ENCODE data around the gene IYD. TPM values are rescaled to one million over a fixed set of nuclear protein-coding genes. Genes with fewer than 3 reads are reported as not detected.

Gene IYD
- polyA plus RNA-seq, 2 donors: 0.01 TPM; not detected in 1

DNA sequence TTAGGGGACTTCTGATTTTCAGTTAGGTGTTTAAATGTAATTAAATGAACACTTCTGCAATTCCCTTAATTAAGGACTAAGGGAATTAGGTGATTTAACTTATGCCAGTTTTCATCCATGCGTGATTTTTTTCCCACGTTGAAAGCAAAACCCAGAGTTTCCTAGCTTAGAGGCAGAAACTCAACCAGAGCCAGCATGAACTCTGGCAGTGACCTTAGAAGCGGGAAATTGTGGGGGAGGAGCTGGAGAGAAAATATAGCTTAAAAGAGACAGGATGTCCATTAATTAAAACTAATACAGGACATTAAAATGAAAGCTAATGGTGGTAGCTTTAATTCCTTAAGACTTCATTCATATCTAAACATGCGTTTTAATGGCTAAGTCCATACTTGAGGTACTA is 41.6 kb downstream of the IYD start:
- Histone ChIP-seq H3K27ac (ENCODE audit: low read depth in 2 of 2, low read length in 1 of 2) (no peak overlapping the region), H3K4me3 (ENCODE audit: low read depth in 1 of 2, low read length in 2 of 2) (no peak overlapping the region), H3K36me3 (ENCODE audit: control insufficient read depth in 2 of 2, insufficient read depth in 2 of 2, low read length in 1 of 2) (no peaks in the 10 kb centered on the region), H3K27me3 (ENCODE audit: control insufficient read depth in 1 of 2, insufficient read depth in 2 of 2, low read length in 2 of 2) (no peaks in the 10 kb centered on the region), H3K9me3 (ENCODE audit: control insufficient read depth in 2 of 2, insufficient read depth in 1 of 2, low read depth in 1 of 2, low read length in 1 of 2) (no peaks in the 10 kb centered on the region), H3K4me1 (ENCODE audit: control insufficient read depth in 2 of 2, insufficient read depth in 2 of 2, low read length in 1 of 2) (peaks cover 0 to 2% of the 10 kb centered on the region in 2 donors)
- 39 to 51% methylated on average over 4 of the region's 4 CpGs for WGBS, 2 donors

DNA sequence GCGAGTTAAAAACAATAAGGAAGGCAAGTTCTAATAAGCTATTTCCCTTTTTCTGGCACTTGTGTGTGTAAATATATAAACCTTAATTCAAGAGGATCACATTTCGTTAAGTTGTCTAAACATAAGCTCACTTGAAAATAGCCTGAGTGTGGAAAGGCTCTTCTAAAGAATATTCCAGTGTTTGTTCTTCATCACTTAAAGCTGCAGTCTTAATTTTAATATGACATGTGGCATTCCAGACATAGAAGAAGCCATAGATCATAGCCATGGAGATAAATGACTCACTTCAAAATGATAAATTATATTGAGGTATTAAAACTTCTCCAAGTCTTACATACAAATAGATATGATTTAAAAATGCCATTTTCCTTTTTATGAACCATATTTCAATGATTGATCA is 42.1 kb downstream of the IYD start:
- Histone ChIP-seq H3K4me3 (ENCODE audit: low read depth in 1 of 2, low read length in 2 of 2) (no peak overlapping the region), H3K4me1 (ENCODE audit: control insufficient read depth in 2 of 2, insufficient read depth in 2 of 2, low read length in 1 of 2) (peaks cover 0 to 2% of the 10 kb centered on the region in 2 donors), H3K27ac (ENCODE audit: low read depth in 2 of 2, low read length in 1 of 2) (no peak overlapping the region), H3K36me3 (ENCODE audit: control insufficient read depth in 2 of 2, insufficient read depth in 2 of 2, low read length in 1 of 2) (no peaks in the 10 kb centered on the region), H3K27me3 (ENCODE audit: control insufficient read depth in 1 of 2, insufficient read depth in 2 of 2, low read length in 2 of 2) (no peaks in the 10 kb centered on the region), H3K9me3 (ENCODE audit: control insufficient read depth in 2 of 2, insufficient read depth in 1 of 2, low read depth in 1 of 2, low read length in 1 of 2) (no peaks in the 10 kb centered on the region)
- 29 to 43% methylated on average over 2 of the region's 2 CpGs for WGBS, 2 donors

DNA sequence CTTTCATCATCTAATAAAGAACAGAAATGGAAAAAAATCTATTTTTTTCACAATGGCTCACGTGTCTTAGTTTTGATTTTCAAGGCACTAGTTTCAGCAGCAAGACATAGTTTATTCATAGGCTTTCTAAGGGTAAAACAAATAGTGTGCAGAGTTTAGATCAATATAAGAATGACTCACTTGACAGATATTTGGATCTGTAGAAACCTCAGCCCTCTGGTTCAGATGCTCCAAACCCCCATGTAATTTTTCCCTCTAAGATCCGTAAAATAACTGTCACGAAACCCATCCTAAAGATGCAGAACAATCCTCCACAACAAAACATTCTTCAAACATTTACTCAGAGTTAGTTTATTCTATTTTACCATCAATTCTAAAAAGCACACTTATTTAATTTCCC is 43.4 kb downstream of the IYD start:
- H3K36me3 ChIP-seq (ENCODE audit: control insufficient read depth in 2 of 2, insufficient read depth in 2 of 2, low read length in 1 of 2): no peaks in the 10 kb centered on the region
- 77 to 84% methylated on average over 3 of the region's 3 CpGs for WGBS, 2 donors
- H3K27ac ChIP-seq (ENCODE audit: low read depth in 2 of 2, low read length in 1 of 2): no peak overlapping the region

DNA sequence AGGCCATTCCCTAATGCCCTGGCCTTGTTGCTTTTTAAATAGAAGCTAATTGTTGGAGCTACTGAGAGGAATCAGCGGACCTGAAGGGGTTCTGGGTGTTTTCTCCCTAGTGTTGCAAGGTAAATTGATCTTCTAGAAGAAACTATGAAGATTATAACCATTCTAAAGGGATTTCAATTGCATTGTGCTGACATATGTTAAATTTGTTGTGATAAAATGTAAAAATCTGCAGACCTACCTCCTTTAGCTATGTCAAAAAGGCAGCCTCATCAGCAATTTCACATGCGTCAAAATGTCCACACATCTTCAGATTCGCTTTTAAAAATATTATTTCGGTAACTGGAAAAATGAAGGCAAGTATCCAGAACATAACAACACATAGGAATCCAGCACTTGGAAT is 44.4 kb downstream of the IYD start:
- no peak overlapping the region for H3K27ac ChIP-seq (ENCODE audit: low read depth in 2 of 2, low read length in 1 of 2)
- 43 to 54% methylated on average over 4 of the region's 4 CpGs for WGBS, 2 donors
- H3K4me1 ChIP-seq (ENCODE audit: control insufficient read depth in 2 of 2, insufficient read depth in 2 of 2, low read length in 1 of 2): peaks cover 2% of the 10 kb centered on the region in 2 donors
- no peak overlapping the region for H3K4me3 ChIP-seq (ENCODE audit: low read depth in 1 of 2, low read length in 2 of 2)
- H3K9me3 ChIP-seq (ENCODE audit: control insufficient read depth in 2 of 2, insufficient read depth in 1 of 2, low read depth in 1 of 2, low read length in 1 of 2): no peaks in the 10 kb centered on the region
- H3K36me3 ChIP-seq (ENCODE audit: control insufficient read depth in 2 of 2, insufficient read depth in 2 of 2, low read length in 1 of 2): no peaks in the 10 kb centered on the region
- H3K27me3 ChIP-seq (ENCODE audit: control insufficient read depth in 1 of 2, insufficient read depth in 2 of 2, low read length in 2 of 2): no peaks in the 10 kb centered on the region

More for the DNA sequence above, 43.4 kb downstream of the IYD start:
- Histone ChIP-seq H3K9me3 (ENCODE audit: control insufficient read depth in 2 of 2, insufficient read depth in 1 of 2, low read depth in 1 of 2, low read length in 1 of 2) (no peaks in the 10 kb centered on the region), H3K27me3 (ENCODE audit: control insufficient read depth in 1 of 2, insufficient read depth in 2 of 2, low read length in 2 of 2) (no peaks in the 10 kb centered on the region), H3K4me1 (ENCODE audit: control insufficient read depth in 2 of 2, insufficient read depth in 2 of 2, low read length in 1 of 2) (peaks cover 0 to 2% of the 10 kb centered on the region in 2 donors), H3K4me3 (ENCODE audit: low read depth in 1 of 2, low read length in 2 of 2) (no peak overlapping the region)

DNA sequence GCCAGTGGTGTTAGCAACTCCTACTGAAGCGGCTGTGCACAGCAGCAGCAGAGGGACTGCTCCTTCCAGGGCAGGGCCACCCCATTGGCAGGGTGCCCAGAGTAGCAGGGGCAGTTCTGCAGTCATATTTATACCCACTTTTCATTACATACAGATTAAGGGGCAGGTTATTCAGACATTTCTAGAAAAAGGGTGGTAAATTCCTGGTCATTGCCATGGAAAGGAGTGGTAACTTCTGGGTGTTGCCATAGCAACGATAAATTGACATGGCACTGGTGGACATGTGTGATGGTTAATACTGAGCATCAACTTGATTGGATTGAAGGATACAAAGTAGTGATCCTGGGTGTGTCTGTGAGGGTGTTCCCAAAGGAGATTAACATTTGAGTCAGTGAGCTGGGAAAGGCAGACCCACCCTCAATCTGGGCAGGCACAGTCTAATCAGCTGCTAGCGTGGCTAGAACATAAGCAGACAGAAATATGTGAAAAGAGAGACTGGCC is 45.0 kb downstream of the IYD start:
- Histone ChIP-seq H3K4me3 (ENCODE audit: low read depth in 1 of 2, low read length in 2 of 2) (no peak overlapping the region), H3K27me3 (ENCODE audit: control insufficient read depth in 1 of 2, insufficient read depth in 2 of 2, low read length in 2 of 2) (no peaks in the 10 kb centered on the region), H3K36me3 (ENCODE audit: control insufficient read depth in 2 of 2, insufficient read depth in 2 of 2, low read length in 1 of 2) (no peaks in the 10 kb centered on the region), H3K4me1 (ENCODE audit: control insufficient read depth in 2 of 2, insufficient read depth in 2 of 2, low read length in 1 of 2) (peaks cover 2% of the 10 kb centered on the region in 2 donors), H3K27ac (ENCODE audit: low read depth in 2 of 2, low read length in 1 of 2) (no peak overlapping the region), H3K9me3 (ENCODE audit: control insufficient read depth in 2 of 2, insufficient read depth in 1 of 2, low read depth in 1 of 2, low read length in 1 of 2) (no peaks in the 10 kb centered on the region)
- WGBS, 2 donors: 65 to 73% methylated on average over 3 of the region's 3 CpGs

DNA sequence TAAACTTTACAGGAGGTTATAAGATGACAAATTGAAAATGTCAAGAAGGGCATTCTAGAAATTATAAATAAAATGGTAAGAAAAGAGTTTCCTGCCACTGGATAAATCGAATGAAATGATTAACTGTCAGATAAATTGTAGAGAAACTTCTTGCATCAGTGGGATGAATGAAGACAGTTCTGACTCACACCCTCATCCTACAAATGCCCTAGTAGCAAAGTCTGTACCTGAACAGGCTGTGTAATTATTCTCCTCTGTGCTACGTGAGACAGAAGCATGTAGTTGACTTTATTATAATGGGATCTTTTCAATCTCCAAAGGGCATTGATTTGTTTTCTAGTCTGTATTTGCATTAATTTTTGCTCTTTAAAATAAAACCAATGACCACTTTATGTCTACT is 47.3 kb downstream of the IYD start:
- Histone ChIP-seq H3K36me3 (ENCODE audit: control insufficient read depth in 2 of 2, insufficient read depth in 2 of 2, low read length in 1 of 2) (no peaks in the 10 kb centered on the region), H3K27me3 (ENCODE audit: control insufficient read depth in 1 of 2, insufficient read depth in 2 of 2, low read length in 2 of 2) (no peaks in the 10 kb centered on the region), H3K4me1 (ENCODE audit: control insufficient read depth in 2 of 2, insufficient read depth in 2 of 2, low read length in 1 of 2) (peaks cover 2% of the 10 kb centered on the region in 2 donors), H3K27ac (ENCODE audit: low read depth in 2 of 2, low read length in 1 of 2) (no peak overlapping the region), H3K9me3 (ENCODE audit: control insufficient read depth in 2 of 2, insufficient read depth in 1 of 2, low read depth in 1 of 2, low read length in 1 of 2) (no peaks in the 10 kb centered on the region), H3K4me3 (ENCODE audit: low read depth in 1 of 2, low read length in 2 of 2) (no peak overlapping the region)
- 52 to 69% methylated on average over 2 of the region's 2 CpGs for WGBS, 2 donors

DNA sequence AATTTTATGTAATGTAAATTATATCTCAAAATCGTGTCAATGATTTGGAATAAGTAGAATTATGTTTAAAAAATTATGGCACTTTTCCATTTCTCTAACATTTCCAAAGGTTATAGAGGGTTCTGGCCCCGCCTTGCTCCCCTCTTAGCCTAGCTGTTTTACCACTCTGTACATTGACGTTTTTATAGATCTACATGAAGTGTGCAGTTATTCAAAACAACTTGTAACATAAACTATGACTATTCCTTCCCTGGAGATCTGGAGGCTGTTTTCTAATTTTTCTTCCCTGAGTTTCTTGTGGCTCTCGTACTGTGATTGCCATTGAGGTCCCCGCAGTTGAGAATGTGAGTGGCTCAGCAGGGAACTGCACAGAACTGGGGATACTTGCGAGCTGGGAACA is 48.4 kb downstream of the IYD start:
- Histone ChIP-seq H3K36me3 (ENCODE audit: control insufficient read depth in 2 of 2, insufficient read depth in 2 of 2, low read length in 1 of 2) (no peaks in the 10 kb centered on the region), H3K4me1 (ENCODE audit: control insufficient read depth in 2 of 2, insufficient read depth in 2 of 2, low read length in 1 of 2) (peaks cover 2% of the 10 kb centered on the region in 2 donors), H3K9me3 (ENCODE audit: control insufficient read depth in 2 of 2, insufficient read depth in 1 of 2, low read depth in 1 of 2, low read length in 1 of 2) (no peaks in the 10 kb centered on the region), H3K4me3 (ENCODE audit: low read depth in 1 of 2, low read length in 2 of 2) (no peak overlapping the region), H3K27ac (ENCODE audit: low read depth in 2 of 2, low read length in 1 of 2) (no peak overlapping the region), H3K27me3 (ENCODE audit: control insufficient read depth in 1 of 2, insufficient read depth in 2 of 2, low read length in 2 of 2) (no peaks in the 10 kb centered on the region)
- 72 to 78% methylated on average over 6 of the region's 6 CpGs for WGBS, 2 donors

DNA sequence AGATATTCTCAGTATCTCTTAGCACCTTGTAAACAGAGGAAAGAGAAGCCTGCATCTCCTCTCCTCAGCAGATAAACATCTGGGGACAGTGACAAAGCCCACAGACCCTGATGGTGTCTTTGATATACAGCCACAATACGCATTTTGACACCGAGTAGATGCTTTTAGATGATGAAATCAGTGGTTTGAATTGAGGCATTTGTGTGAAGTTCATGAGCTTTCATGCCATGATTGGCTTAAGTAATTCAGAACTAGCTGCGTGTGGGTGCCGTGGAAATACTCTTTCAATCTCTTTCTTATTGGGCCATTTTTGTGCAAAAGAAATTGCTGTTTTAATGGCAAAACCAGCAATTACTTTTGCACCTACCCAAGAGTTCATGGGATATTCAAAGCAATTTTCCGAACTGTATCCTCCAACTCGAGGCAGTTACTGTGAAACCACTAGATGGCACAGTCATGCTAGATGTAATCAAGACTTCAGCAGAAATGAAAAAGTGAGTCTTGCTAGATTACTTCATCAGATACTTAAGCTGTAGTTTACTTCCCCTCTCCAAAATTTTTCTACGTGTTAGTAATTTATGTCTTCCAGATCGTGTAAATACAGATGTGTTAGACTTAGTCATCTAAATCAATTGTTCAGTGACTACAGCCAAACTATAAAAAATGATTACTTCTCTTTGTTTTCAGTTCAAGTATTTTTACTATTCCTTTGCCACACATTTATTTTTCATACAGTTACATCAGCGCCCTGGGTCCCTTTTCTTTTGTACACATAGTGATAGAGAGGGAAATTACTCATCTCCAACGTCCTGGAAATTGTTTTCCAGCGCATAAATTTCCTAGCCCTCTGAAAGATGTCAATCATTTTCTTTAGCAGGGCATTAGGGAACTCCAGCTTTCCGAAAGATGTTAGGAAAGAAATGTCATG is 49.4 kb downstream of the IYD start:
- H3K36me3 ChIP-seq (ENCODE audit: control insufficient read depth in 2 of 2, insufficient read depth in 2 of 2, low read length in 1 of 2): no peaks in the 10 kb centered on the region
- peak overlapping the region in 1 of 2 donors; percentile 40 for H3K4me3 ChIP-seq (ENCODE audit: low read depth in 1 of 2, low read length in 2 of 2)
- H3K9me3 ChIP-seq (ENCODE audit: control insufficient read depth in 2 of 2, insufficient read depth in 1 of 2, low read depth in 1 of 2, low read length in 1 of 2): no peaks in the 10 kb centered on the region
- H3K4me1 ChIP-seq (ENCODE audit: control insufficient read depth in 2 of 2, insufficient read depth in 2 of 2, low read length in 1 of 2): peaks cover 2% of the 10 kb centered on the region in 2 donors
- 7% methylated on average over 12 of the region's 12 CpGs for whole genome bisulfite sequencing, 2 donors
- H3K27me3 ChIP-seq (ENCODE audit: control insufficient read depth in 1 of 2, insufficient read depth in 2 of 2, low read length in 2 of 2): no peaks in the 10 kb centered on the region
- peak overlapping the region in 1 of 2 donors; percentile 28 for H3K27ac ChIP-seq (ENCODE audit: low read depth in 2 of 2, low read length in 1 of 2)

DNA sequence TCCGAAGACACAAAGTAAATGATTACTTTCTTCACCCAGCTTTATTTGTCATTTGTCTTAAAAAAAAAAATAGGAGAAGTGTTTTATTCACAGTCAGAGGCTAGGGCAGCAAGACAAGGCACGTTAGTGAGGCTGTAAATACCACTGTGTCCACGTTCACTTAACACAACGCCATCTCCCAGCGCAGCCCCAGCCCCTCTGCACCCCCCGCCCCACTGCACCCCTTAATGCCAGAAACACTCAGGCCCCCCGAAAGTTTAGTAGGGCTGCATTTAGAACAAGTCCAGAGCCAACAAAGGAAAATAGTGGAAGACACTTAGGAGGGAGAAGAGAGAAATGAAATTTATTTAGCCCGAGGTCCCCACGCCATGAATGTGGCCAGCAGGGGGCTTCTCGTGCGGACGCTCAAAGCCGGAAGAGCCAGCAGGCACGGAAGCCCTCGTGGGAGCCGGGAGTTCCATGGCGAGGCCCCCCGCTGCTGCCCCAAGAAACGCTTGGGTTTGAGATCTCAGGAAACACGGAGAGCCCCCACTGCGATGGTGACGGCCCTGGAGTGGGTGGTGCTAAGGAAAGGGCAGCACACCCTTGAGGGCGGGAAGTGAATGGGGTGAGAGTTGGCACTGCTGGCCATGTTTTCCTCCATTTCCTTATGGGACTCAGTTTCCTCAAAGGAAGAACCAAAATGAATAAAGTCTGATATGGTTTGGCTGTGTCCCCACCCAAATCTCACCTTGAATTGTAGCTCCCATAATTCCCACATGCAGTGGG is 50.2 kb downstream of the IYD start:
- 5% methylated on average over 23 of the region's 23 CpGs for WGBS, 2 donors
- Histone ChIP-seq H3K9me3 (ENCODE audit: control insufficient read depth in 2 of 2, insufficient read depth in 1 of 2, low read depth in 1 of 2, low read length in 1 of 2) (no peaks in the 10 kb centered on the region), H3K4me1 (ENCODE audit: control insufficient read depth in 2 of 2, insufficient read depth in 2 of 2, low read length in 1 of 2) (peaks cover 2% of the 10 kb centered on the region in 2 donors), H3K4me3 (ENCODE audit: low read depth in 1 of 2, low read length in 2 of 2) (peak overlapping the region; percentile 40 to 48), H3K27ac (ENCODE audit: low read depth in 2 of 2, low read length in 1 of 2) (peak overlapping the region; percentile 60 to 62), H3K27me3 (ENCODE audit: control insufficient read depth in 1 of 2, insufficient read depth in 2 of 2, low read length in 2 of 2) (no peaks in the 10 kb centered on the region), H3K36me3 (ENCODE audit: control insufficient read depth in 2 of 2, insufficient read depth in 2 of 2, low read length in 1 of 2) (no peaks in the 10 kb centered on the region)
